ENCODE measurements around the gene TRAPPC12.
"Not testable (repeated sequence)": the region's sequence is repeated elsewhere in the genome, so short reads cannot be mapped to it uniquely, and the experiment has no call there.

The TRAPPC12 gene

DNA sequence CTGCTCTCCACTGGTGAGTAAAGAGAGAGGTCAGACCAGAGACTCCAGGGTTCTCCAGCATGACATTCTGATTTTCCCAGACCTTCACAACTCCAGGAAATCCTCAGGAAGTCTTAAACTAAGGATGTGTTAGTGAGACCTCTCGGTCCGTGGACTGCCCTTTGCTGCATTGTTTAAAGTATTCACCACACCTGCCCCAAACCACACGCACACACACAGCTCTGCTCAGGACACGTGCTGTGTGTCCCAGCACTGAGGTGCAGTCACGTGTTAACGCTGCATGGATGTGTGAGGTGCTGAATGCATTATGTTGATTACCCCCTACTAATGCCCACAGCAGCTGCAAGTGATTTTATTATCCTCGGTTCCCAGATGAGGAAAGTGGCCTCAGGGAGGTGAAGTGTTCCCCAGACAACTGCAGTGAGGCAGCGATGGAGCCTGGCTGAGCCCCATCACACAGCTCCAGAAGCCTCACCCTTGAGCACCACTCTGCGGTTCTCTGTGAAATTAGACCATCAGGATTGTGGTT, 68.4 kb downstream of the TRAPPC12 start:
- H4K20me1 ChIP-seq (ENCODE audit: insufficient read depth, low read length), result peaks cover 3% of the 10 kb centered on the region; the same call in 1 of the 2 replicates
- ATAC-seq (ENCODE audit: insufficient read depth, low read depth) (no peak), DNase-seq (no peak)
- H3K9me3 ChIP-seq (ENCODE audit: insufficient read depth, low read length, severe bottlenecking), result no peaks in the 10 kb centered on the region
- no peak overlapping the region for H3K4me3 ChIP-seq (ENCODE audit: low read depth in 1 of 2, low read length in 2 of 2)
- TF ChIP-seq, protein P1, sequence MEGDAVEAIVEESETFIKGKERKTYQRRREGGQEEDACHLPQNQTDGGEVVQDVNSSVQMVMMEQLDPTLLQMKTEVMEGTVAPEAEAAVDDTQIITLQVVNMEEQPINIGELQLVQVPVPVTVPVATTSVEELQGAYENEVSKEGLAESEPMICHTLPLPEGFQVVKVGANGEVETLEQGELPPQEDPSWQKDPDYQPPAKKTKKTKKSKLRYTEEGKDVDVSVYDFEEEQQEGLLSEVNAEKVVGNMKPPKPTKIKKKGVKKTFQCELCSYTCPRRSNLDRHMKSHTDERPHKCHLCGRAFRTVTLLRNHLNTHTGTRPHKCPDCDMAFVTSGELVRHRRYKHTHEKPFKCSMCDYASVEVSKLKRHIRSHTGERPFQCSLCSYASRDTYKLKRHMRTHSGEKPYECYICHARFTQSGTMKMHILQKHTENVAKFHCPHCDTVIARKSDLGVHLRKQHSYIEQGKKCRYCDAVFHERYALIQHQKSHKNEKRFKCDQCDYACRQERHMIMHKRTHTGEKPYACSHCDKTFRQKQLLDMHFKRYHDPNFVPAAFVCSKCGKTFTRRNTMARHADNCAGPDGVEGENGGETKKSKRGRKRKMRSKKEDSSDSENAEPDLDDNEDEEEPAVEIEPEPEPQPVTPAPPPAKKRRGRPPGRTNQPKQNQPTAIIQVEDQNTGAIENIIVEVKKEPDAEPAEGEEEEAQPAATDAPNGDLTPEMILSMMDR (IDR thresholded peaks at IDR 0.05; ENCODE audit: borderline replicate concordance, extremely low read depth, low read length, poor library complexity, severe bottlenecking), result no peak
- TF ChIP-seq EZH2 (IDR thresholded peaks at IDR 0.05; ENCODE audit: borderline replicate concordance, low read depth, low read length, severe bottlenecking), result no peak
- H3K36me3 ChIP-seq (ENCODE audit: insufficient read depth, low read length), result peaks cover 51% of the 10 kb centered on the region
- H3K4me2 ChIP-seq (ENCODE audit: insufficient read depth, low read length), result no peak overlapping the region
- H3K27me3 ChIP-seq (ENCODE audit: insufficient read depth, low read length, poor library complexity), result no peaks in the 10 kb centered on the region
- H3K79me2 ChIP-seq (ENCODE audit: insufficient read depth, low read length), result no peaks in the 10 kb centered on the region
- H2AFZ ChIP-seq (ENCODE audit: low read depth, low read length), result no peak overlapping the region
- H3K4me1 ChIP-seq (ENCODE audit: insufficient read depth, low read length), result no peaks in the 10 kb centered on the region
- no peak overlapping the region for H3K9ac ChIP-seq (ENCODE audit: low read depth, low read length)
- H3K27ac ChIP-seq (ENCODE audit: low read length), result no peak overlapping the region

DNA sequence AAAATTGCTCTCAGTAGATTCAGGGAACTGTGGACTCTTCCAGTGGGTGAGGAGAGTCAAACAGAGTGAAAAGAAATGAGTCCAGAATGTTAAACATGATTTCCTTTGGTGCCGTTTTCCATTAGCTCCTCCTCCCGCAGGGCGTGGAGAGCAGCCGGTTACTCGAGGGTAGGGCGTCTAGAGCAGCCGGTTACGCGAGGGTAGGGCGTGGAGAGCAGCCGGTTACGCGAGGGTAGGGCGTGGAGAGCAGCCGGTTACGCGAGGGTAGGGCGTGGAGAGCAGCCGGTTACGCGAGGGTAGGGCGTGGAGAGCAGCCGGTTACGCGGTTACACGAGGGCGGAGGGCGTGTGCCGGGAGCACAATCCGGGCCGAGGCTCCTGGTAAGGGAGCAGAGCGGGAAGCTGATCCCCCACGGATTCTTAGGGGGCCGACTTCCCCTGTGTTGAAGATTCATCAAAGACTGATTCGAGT, 69.0 kb downstream of the TRAPPC12 start:
- H3K36me3 ChIP-seq (ENCODE audit: insufficient read depth, low read length), result peaks cover 54% of the 10 kb centered on the region

DNA sequence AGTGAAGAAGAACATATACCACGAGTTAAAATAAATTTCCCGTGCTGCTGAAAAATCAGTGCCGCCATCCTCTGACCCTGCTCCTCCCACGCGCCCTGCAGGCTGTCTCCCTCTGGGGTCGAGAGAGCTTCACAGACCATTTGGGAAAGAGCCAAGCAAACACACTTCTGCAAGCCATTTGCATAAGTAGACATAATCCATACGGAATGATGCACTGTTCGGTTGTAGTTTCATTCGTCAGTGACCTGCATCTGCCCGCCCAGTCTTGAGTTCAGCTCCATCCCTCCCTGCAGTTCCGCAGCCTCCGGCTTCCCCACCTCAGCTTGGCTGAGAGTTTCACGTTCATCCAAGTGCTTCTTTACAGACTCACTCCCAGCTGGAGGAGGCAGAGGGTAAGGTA, 69.6 kb downstream of the TRAPPC12 start:
- H3K9ac ChIP-seq (ENCODE audit: low read depth, low read length), result no peak overlapping the region
- H4K20me1 ChIP-seq (ENCODE audit: insufficient read depth, low read length), result peaks cover 3% of the 10 kb centered on the region; the same call in 1 of the 2 replicates
- H3K36me3 ChIP-seq (ENCODE audit: insufficient read depth, low read length), result peaks cover 51% of the 10 kb centered on the region
- H3K27ac ChIP-seq (ENCODE audit: low read length), result no peak overlapping the region
- ATAC-seq (ENCODE audit: insufficient read depth, low read depth) (no peak), DNase-seq (no peak)
- H3K4me2 ChIP-seq (ENCODE audit: insufficient read depth, low read length), result no peak overlapping the region
- H3K79me2 ChIP-seq (ENCODE audit: insufficient read depth, low read length), result no peaks in the 10 kb centered on the region
- H3K27me3 ChIP-seq (ENCODE audit: insufficient read depth, low read length, poor library complexity), result no peaks in the 10 kb centered on the region
- H3K9me3 ChIP-seq (ENCODE audit: insufficient read depth, low read length, severe bottlenecking), result no peaks in the 10 kb centered on the region
- no peaks in the 10 kb centered on the region for H3K4me1 ChIP-seq (ENCODE audit: insufficient read depth, low read length)
- TF ChIP-seq, protein P1 (IDR thresholded peaks at IDR 0.05; ENCODE audit: borderline replicate concordance, extremely low read depth, low read length, poor library complexity, severe bottlenecking), result no peak
- TF ChIP-seq EZH2 (IDR thresholded peaks at IDR 0.05; ENCODE audit: borderline replicate concordance, low read depth, low read length, severe bottlenecking), result no peak
- H3K4me3 ChIP-seq (ENCODE audit: low read depth in 1 of 2, low read length in 2 of 2), result no peak overlapping the region
- no peak overlapping the region for H2AFZ ChIP-seq (ENCODE audit: low read depth, low read length)

More for the DNA sequence above, 69.0 kb downstream of the TRAPPC12 start:
- H3K9ac ChIP-seq (ENCODE audit: low read depth, low read length); H3K27ac ChIP-seq (ENCODE audit: low read length); DNase-seq; H3K27me3 ChIP-seq (ENCODE audit: insufficient read depth, low read length, poor library complexity); ATAC-seq (ENCODE audit: insufficient read depth, low read depth); H2AFZ ChIP-seq (ENCODE audit: low read depth, low read length); H3K9me3 ChIP-seq (ENCODE audit: insufficient read depth, low read length, severe bottlenecking); H4K20me1 ChIP-seq (ENCODE audit: insufficient read depth, low read length); H3K4me2 ChIP-seq (ENCODE audit: insufficient read depth, low read length); H3K79me2 ChIP-seq (ENCODE audit: insufficient read depth, low read length); H3K4me1 ChIP-seq (ENCODE audit: insufficient read depth, low read length); H3K4me3 ChIP-seq (ENCODE audit: low read depth in 1 of 2, low read length in 2 of 2): not testable (repeated sequence)

DNA sequence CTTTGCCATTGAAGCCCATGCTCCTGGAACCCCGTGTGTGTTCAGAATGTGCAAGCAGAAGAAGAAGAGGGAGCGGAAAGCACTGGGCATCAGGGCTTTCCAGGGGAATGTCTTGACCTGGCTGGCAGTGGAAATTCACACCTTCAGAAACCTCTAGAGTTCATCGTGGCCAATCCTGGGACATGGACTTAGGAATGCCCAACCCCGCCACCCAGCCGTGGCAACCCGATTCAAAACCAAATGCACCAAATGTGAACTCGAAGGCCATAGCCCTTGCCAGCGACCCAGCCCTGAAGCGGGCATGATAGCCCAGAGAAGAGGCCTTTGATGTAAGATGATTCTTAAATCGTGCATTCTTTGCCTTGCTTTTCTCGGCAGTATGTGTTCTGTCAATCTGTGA, 70.4 kb downstream of the TRAPPC12 start:
- H3K4me1 ChIP-seq (ENCODE audit: insufficient read depth, low read length), result no peaks in the 10 kb centered on the region
- H3K4me2 ChIP-seq (ENCODE audit: insufficient read depth, low read length), result no peak overlapping the region
- no peaks in the 10 kb centered on the region for H3K9me3 ChIP-seq (ENCODE audit: insufficient read depth, low read length, severe bottlenecking)
- H2AFZ ChIP-seq (ENCODE audit: low read depth, low read length), result no peak overlapping the region
- no peak overlapping the region for H3K27ac ChIP-seq (ENCODE audit: low read length)
- peaks cover 52% of the 10 kb centered on the region for H3K36me3 ChIP-seq (ENCODE audit: insufficient read depth, low read length)
- H3K9ac ChIP-seq (ENCODE audit: low read depth, low read length), result no peak overlapping the region
- H3K79me2 ChIP-seq (ENCODE audit: insufficient read depth, low read length), result no peaks in the 10 kb centered on the region
- no peak overlapping the region for H3K4me3 ChIP-seq (ENCODE audit: low read depth in 1 of 2, low read length in 2 of 2)
- DNase-seq (no peak), ATAC-seq (ENCODE audit: insufficient read depth, low read depth) (no peak)
- no peaks in the 10 kb centered on the region for H3K27me3 ChIP-seq (ENCODE audit: insufficient read depth, low read length, poor library complexity)
- peaks cover 3% of the 10 kb centered on the region; the same call in 1 of the 2 replicates for H4K20me1 ChIP-seq (ENCODE audit: insufficient read depth, low read length)
- TF ChIP-seq, protein P1 (IDR thresholded peaks at IDR 0.05; ENCODE audit: borderline replicate concordance, extremely low read depth, low read length, poor library complexity, severe bottlenecking), result no peak
- no peak for TF ChIP-seq EZH2 (IDR thresholded peaks at IDR 0.05; ENCODE audit: borderline replicate concordance, low read depth, low read length, severe bottlenecking)

Measured in DND-41 (cell line).